Mesothelial cell of epicardium (in vitro differentiated cells): ENCODE measurements around the gene ADRA2B. TPM values are rescaled to one million over a fixed set of nuclear protein-coding genes. Genes with fewer than 3 reads are reported as not detected.

ENCODE experiments used
- DNase-seq, 2 experiments: peaks; one replicate each; pipeline ENCODE4 v3.0.0; 2021; ENCODE audit warnings: low spot score in 2 of 2; ENCODE audit not compliant: unreplicated experiment in 2 of 2
- H3K27ac Mint-ChIP-seq: 2 replicates; pipeline ENCODE4 v1.8.0; 2021; ENCODE audit warnings: mixed read lengths
- H3K27me3 Mint-ChIP-seq: 2 replicates; pipeline ENCODE4 v1.8.0; 2021; ENCODE audit warnings: low read depth, mixed read lengths
- H3K36me3 Mint-ChIP-seq: 2 replicates; pipeline ENCODE4 v1.8.0; 2021; ENCODE audit warnings: mixed read lengths
- H3K4me1 Mint-ChIP-seq: 2 replicates; pipeline ENCODE4 v1.8.0; 2021; ENCODE audit warnings: mixed read lengths
- H3K4me3 Mint-ChIP-seq: 2 replicates; pipeline ENCODE4 v1.8.0; 2021; ENCODE audit warnings: mild to moderate bottlenecking, moderate library complexity, mixed read lengths
- H3K9me3 Mint-ChIP-seq: 2 replicates; pipeline ENCODE4 v1.8.0; 2021; ENCODE audit warnings: mixed read lengths
- total RNA-seq: library from RNA; stranded (reverse); gene quantifications from 3 replicates; pipeline ENCODE4 v1.2.1, GENCODE V29; 2021
- TF ChIP-seq, protein P1 (sequence below): fragments of 200-600 bp; sonication (generic); IDR thresholded peaks from one replicate; pipeline ENCODE4 v1.5.0; 2021; ENCODE audit warnings: antibody characterized with exemption; ENCODE audit not compliant: unreplicated experiment

Gene ADRA2B
- total RNA-seq, 1 donor from 2014 or later: 0.56 TPM

DNA sequence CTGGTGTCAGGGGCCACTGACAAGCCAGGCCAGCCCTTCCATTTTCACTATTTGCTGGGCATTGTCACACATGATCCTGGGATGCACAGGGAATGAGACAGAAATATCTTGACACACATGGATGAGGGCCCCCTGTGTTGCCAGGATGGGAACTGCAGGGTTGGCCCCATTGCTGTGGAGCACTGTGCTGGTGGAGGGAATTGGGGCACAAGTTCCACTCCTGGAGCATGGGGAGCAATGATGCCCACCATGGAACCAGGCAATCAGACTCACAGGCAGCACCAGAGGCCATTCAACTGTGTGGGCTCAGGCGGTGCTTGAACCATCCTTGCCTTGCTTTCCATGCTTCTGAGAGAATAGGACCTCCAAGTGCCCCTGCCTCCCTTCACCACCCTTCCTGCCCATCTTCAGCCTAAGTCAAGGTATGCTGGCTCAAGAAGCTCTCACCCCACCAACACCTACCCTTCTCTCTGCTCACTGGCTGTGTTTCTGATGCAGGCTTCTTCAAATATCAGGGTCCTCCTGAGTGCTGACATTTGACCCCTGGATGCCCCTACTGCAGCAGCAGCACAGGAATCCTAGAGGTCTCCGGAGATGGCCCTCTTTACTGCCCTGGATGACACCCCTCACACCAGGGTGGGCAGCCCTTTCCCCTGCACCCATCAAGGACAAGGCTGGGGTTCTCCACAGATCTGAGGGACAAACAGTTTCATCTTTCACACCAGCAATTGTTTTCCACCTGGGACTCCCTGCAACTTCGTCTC, 11.0 kb downstream of the ADRA2B start:
- Mint-ChIP-seq H3K36me3 (no peaks in the 10 kb centered on the region), H3K4me3 (no peak overlapping the region), H3K27ac (no peak overlapping the region), H3K4me1 (peaks cover 9% of the 10 kb centered on the region), H3K27me3 (no peaks in the 10 kb centered on the region), H3K9me3 (peaks cover 7% of the 10 kb centered on the region)
- DNase-seq: no peak
- TF ChIP-seq, protein P1, sequence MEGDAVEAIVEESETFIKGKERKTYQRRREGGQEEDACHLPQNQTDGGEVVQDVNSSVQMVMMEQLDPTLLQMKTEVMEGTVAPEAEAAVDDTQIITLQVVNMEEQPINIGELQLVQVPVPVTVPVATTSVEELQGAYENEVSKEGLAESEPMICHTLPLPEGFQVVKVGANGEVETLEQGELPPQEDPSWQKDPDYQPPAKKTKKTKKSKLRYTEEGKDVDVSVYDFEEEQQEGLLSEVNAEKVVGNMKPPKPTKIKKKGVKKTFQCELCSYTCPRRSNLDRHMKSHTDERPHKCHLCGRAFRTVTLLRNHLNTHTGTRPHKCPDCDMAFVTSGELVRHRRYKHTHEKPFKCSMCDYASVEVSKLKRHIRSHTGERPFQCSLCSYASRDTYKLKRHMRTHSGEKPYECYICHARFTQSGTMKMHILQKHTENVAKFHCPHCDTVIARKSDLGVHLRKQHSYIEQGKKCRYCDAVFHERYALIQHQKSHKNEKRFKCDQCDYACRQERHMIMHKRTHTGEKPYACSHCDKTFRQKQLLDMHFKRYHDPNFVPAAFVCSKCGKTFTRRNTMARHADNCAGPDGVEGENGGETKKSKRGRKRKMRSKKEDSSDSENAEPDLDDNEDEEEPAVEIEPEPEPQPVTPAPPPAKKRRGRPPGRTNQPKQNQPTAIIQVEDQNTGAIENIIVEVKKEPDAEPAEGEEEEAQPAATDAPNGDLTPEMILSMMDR: no peak

DNA sequence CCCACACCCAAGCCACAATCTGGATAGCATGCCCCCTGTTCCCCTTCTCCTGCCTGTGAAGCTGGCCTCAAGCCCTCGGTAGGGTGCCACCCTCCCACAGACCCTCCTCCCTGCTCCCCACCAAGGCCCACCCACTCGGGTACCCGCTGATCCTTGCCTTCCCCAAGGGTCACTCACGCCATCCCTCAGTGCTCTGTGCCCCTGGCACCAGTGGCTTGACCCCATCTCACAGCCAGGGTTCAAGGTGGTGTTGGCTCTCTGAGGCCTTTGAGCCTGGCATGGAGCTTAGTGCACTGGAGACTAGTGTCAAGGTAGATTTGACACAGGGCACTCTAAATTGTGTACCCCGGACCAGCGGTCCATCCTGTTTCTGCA, 11.9 kb downstream of the ADRA2B start:
- no peak for DNase-seq
- H3K4me1 Mint-ChIP-seq: peaks cover 10% of the 10 kb centered on the region
- no peak overlapping the region for H3K4me3 Mint-ChIP-seq
- TF ChIP-seq, protein P1: no peak
- no peaks in the 10 kb centered on the region for H3K27me3 Mint-ChIP-seq
- H3K36me3 Mint-ChIP-seq: no peaks in the 10 kb centered on the region
- H3K9me3 Mint-ChIP-seq: peaks cover 7% of the 10 kb centered on the region
- H3K27ac Mint-ChIP-seq: no peak overlapping the region

DNA sequence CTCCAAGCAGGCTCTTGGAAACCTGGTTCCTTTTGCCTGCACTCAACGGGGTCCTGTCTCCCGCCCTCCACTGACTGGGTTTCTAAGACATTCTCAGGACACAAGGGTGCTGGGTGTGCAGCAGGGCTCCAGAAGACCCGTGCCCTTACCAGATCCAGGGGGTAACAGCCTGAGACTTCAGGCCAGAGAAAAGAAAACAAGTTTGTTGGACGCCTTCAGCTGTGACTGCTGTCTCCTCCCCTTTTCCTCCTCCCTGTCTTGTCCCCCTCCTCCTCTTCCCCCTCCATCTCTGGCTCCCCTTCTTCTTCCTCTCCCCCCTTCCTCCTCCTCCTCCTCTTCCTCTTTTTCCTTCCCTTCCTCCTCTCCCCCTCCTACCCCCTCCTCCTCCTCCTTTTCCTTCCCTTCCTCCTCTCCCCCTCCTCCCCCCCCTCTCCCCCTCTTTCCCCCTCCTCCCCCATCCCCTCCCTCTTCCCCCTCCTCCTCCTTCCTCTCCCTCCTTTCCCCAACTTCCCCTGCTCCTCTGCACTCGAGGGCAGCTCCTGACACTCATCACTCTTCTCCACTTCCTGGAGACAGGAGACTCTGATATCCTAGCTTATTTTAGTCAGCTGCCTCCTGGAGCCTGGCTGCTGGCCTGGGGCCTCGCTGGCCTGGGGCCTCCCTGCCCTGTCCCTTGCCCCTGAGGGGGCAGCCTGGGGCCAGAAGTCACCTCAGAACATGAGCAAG, 12.4 kb downstream of the ADRA2B start:
- peaks cover 7% of the 10 kb centered on the region for H3K9me3 Mint-ChIP-seq
- H3K27ac Mint-ChIP-seq: no peak overlapping the region
- no peaks in the 10 kb centered on the region for H3K27me3 Mint-ChIP-seq
- no peaks in the 10 kb centered on the region for H3K36me3 Mint-ChIP-seq
- H3K4me1 Mint-ChIP-seq: peaks cover 5% of the 10 kb centered on the region
- TF ChIP-seq, protein P1: no peak
- no peak for DNase-seq
- no peak overlapping the region for H3K4me3 Mint-ChIP-seq

DNA sequence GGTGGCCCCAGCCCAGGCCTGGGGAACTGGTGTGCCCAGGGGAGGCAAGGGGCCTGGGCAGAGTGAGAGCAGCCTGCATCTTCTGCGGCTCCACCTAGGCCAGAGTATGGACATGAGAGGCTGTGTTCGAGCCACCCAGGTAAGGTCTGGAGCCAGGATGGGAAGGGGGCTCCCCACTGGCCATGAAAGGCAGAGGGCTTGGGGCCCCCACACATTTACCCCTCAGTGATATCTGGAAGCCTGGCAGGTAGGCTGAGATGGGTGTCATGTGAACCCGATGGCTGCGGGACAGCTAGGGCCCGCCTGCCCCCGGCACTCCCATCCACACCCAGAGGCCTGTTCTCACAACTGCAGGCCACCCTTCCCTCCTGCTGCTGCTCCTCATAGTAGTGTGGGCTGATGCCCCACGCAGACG, 13.2 kb downstream of the ADRA2B start:
- peaks cover 7% of the 10 kb centered on the region for H3K9me3 Mint-ChIP-seq
- H3K4me3 Mint-ChIP-seq: no peak overlapping the region
- DNase-seq: peak in 1 of 2 experiments; percentile 28
- no peak overlapping the region for H3K27ac Mint-ChIP-seq
- TF ChIP-seq, protein P1: no peak
- H3K36me3 Mint-ChIP-seq: no peaks in the 10 kb centered on the region
- peaks cover 4% of the 10 kb centered on the region for H3K4me1 Mint-ChIP-seq
- no peaks in the 10 kb centered on the region for H3K27me3 Mint-ChIP-seq

DNA sequence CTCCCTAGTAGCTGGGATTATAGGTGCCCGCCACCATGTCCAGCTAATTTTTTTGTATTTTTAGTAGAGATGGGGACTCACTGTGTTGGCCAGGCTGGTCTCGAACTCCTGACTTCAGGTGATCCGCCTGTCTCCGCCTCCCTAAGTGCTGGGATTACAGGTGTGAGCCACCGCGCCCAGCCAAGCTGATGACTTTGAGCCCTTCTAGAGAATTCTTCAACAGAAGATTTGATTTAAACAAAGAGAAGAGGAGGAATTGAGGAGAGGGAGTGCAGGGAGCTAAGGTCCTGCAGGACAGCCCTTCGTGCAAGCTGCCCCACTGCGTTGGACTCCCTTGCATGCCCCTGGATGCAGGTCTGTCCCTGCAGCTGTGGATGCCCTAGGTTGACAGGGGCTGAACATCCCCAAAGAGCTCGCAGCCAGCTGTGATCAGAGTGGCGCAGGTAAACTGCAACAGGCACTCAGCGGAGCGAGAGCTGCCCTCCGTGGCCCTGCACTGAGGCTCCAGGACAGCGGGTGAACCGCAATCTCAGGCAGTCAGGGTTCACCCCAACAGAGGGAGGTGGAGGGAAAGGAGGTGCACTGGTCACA, 13.7 kb downstream of the ADRA2B start:
- DNase-seq: no peak

More for the DNA sequence above, 13.7 kb downstream of the ADRA2B start:
- Mint-ChIP-seq H3K27me3 (no peaks in the 10 kb centered on the region), H3K9me3 (peaks cover 7% of the 10 kb centered on the region), H3K36me3 (no peaks in the 10 kb centered on the region), H3K27ac (no peak overlapping the region), H3K4me3 (no peak overlapping the region), H3K4me1 (peaks cover 4% of the 10 kb centered on the region)
- TF ChIP-seq, protein P1: no peak
